Measurements from ENCODE around the gene CD63.

Gene CD63

DNA sequence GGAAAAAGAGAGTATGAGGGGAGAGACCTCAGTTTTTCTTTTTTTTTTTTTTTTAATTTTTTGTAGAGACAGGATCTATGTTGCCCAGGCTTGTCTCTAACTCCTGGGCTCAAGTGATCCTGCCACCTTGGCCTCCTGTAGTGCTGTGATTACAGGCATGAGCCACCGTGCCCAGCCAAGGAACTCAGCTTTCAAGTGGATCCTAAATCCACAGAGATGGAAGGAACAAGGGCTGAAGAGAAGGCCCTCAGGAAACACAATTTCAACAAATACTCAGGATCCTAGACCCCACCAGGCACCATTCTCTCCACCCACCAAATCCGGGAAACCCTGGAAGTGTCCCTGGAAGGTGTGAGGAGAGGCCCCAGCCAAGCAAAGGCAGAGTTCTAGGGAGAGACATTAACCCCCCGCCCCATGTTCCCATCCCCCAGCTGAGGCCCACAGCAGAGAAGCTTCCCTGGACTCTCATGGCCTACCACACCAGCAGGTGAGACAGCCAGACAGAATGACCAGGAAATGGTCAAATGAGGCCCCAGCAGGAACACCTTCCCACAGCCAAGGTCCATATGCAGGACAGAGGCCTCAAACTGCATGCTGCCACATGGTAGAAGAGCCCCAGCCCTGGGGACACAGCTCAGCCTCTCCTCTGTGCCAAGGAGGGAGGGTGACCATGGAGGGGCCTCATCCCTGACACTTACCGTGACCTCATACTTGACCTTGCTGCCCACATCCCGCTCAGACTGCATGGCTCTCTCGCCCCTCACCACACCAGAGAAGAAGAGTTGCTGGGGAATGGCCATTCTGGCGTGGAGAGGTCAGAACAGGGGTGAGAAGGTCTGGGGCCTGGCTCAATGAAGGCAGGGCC, 35.3 kb downstream of the CD63 start:
- DNase-seq: no peak

GRCh38 chr12:55692631-55693322, 36.0 kb downstream of the CD63 start:
- no peak for DNase-seq

- DNase-seq: no peak
Observed at GRCh38 chr12:55688716-55689655, 39.8 kb downstream of the CD63 start.

DNA sequence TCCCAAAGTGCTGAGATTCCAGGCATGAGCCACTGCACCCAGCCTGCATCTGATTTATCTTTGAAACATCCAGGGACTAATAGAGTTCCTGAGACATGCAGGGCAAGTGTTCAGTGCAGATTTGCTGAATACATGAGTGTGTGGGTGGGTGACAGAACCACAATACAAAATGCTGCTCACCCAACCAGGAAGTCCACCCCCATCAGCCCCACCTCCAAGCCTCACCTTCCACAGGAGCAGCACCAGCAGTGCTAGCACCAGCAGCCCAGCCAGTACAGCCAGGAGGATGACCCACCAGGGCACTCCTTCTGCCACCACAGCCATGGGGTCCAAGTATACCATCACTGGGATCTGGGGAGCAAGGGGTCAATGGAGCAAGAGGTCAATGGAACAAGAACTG, 41.1 kb downstream of the CD63 start:
- DNase-seq: no peak

GRCh38 chr12:55686366-55687010, 42.3 kb downstream of the CD63 start:
- DNase-seq: no peak

DNA sequence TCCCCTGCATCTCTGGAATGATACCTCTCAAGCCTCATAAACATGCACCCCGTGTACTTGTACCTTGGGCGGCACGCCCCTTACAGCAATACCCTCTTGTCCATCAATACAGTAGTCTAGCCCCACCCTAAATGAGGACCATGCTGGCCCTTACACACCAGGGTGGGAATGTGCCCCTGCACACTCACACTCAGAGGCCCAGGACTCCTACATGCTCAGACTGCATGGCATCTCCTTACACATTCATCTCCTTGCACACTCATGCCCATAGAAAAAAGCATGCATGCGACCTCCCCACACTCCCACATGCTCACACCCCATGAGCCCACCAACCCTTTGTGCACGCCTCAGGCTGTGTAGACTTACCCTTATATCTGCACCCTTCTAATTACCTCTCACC, 43.1 kb downstream of the CD63 start:
- no peak for DNase-seq

- DNase-seq: no peak
Observed at GRCh38 chr12:55684761-55685370, 43.9 kb downstream of the CD63 start.

DNA sequence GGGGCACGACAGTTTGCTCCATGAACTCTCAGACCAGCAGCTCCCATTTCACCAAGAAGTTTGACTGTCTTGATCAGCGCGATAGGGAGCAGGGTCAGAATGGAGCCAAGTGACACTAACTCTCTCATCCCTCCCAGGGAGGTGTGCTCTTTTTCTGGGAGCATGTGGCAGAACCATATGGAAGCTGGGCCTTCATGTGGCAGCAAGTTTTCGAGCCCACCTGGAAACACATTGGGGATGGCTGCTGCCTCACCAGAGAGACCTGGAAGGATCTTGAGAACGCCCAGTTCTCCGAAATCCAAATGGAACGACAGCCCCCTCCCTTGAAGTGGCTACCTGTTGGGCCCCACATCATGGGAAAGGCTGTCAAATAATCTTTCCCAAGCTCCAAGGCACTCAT, 45.1 kb downstream of the CD63 start:
- no peak for DNase-seq

GRCh38 chr12:55682087-55682796, 46.6 kb downstream of the CD63 start:
- no peak for DNase-seq

- peak; percentile 71 for DNase-seq
Observed at GRCh38 chr12:55681142-55682077, 47.4 kb downstream of the CD63 start.

DNA sequence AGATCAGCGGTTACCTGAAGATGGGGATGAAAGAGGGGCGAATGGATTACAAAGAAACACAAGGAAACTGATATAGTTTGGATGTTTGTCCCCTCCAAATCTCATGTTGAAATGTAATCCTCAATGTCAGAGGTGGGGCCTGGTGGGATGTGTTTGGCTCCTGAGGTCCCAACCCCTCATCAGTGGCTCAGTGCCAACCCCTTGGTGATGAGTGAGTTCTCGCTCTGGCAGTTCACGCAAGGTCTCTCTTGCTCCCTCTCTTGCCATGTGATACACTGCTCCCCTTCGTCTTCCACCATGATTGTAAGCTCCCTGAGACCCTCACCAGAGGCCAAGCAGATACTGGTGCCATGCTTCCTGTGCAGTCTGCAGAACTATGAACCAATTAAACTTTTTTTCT, 49.1 kb downstream of the CD63 start:
- no peak for DNase-seq

GRCh38 chr12:55676707-55677106, 52.1 kb downstream of the CD63 start:
- DNase-seq: no peak

GRCh38 chr12:55675666-55676065, 53.1 kb downstream of the CD63 start:
- no peak for DNase-seq
